22Rv1 (cell line): Measurements from ENCODE around the gene HK1.

Source experiments
- CTCF ChIP-seq: fragments of 450-650 bp; IDR thresholded peaks from 2 replicates; pipeline ENCODE4 v1.5.1; 2017; ENCODE audit warnings: mild to moderate bottlenecking
- ZFX ChIP-seq: fragments of 450-650 bp; IDR thresholded peaks from 2 replicates; pipeline ENCODE4 v1.6.1; 2017; ENCODE audit warnings: antibody characterized with exemption, borderline replicate concordance

GRCh38 chr10:69320521-69320920 is 42.2 kb downstream of the HK1 start:
- no peak for TF ChIP-seq CTCF
- TF ChIP-seq ZFX, result no peak
